IMR-90 (cell line): ENCODE results near the gene TOP2B.

Source experiments
- BHLHE40 ChIP-seq: fragments of 150-350 bp; IDR thresholded peaks from 2 replicates; pipeline ENCODE4 v1.6.1; 2016; ENCODE audit warnings: mild to moderate bottlenecking, low read depth, low read length
- CEBPB ChIP-seq: IDR thresholded peaks from 2 replicates; pipeline ENCODE4 v1.6.1; 2012; ENCODE audit warnings: low read depth, low read length, improper control_type of control experiment
- FOS ChIP-seq: fragments of 150-350 bp; IDR thresholded peaks from 2 replicates; pipeline ENCODE4 v1.6.1; 2016; ENCODE audit warnings: low read depth, low read length
- MAFK ChIP-seq: IDR thresholded peaks from 2 replicates; pipeline ENCODE4 v1.6.1; 2012; ENCODE audit warnings: low read depth, low read length, improper control_type of control experiment
- MAZ ChIP-seq: IDR thresholded peaks from 2 replicates; pipeline ENCODE4 v1.6.1; 2012; ENCODE audit warnings: low read depth, mild to moderate bottlenecking, low read length, improper control_type of control experiment, moderate library complexity, borderline replicate concordance
- POLR2A ChIP-seq: IDR thresholded peaks from 2 replicates; pipeline ENCODE4 v1.6.1; 2012; ENCODE audit warnings: mild to moderate bottlenecking, low read depth, low read length
- RCOR1 ChIP-seq: IDR thresholded peaks from 2 replicates; pipeline ENCODE4 v1.6.1; 2012; ENCODE audit warnings: mild to moderate bottlenecking, low read length, improper control_type of control experiment; ENCODE audit not compliant: insufficient replicate concordance
- SMC3 ChIP-seq: fragments of 150-350 bp; IDR thresholded peaks from 2 replicates; pipeline ENCODE4 v1.6.1; 2016; ENCODE audit warnings: low read depth, mild to moderate bottlenecking, antibody characterized with exemption, low read length, moderate library complexity
- TF ChIP-seq, protein P1 (sequence below): conservative IDR thresholded peaks from 2 replicates; pipeline ENCODE4 v1.5.1; 2012; ENCODE audit warnings: mild to moderate bottlenecking, low read depth, low read length, improper control_type of control experiment
- TF ChIP-seq, protein P2 (sequence below): fragments of 150-350 bp; IDR thresholded peaks from 2 replicates; pipeline ENCODE4 v1.6.1; 2017; ENCODE audit warnings: mild to moderate bottlenecking, antibody characterized with exemption, low read length, low read depth

DNA sequence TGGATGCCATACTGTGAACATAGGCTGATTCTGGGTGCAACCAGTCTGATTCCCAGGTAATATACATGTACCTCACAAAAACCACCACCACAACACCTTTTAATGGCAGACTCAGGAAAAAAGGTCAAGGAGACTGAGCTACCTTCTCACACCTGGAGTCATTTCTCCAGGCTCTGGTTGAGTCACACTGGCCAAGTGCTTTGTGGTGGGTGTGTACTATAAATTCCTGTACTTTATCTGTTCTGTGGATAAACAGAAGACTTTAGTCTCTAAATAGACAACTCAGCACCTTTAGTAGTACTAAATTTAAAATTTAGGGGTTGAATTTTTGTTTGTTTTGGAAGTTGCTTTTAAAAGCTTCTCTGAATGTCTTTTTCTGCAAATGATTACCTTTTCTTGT, 46.7 kb downstream of the TOP2B start:
- TF ChIP-seq, protein P1, sequence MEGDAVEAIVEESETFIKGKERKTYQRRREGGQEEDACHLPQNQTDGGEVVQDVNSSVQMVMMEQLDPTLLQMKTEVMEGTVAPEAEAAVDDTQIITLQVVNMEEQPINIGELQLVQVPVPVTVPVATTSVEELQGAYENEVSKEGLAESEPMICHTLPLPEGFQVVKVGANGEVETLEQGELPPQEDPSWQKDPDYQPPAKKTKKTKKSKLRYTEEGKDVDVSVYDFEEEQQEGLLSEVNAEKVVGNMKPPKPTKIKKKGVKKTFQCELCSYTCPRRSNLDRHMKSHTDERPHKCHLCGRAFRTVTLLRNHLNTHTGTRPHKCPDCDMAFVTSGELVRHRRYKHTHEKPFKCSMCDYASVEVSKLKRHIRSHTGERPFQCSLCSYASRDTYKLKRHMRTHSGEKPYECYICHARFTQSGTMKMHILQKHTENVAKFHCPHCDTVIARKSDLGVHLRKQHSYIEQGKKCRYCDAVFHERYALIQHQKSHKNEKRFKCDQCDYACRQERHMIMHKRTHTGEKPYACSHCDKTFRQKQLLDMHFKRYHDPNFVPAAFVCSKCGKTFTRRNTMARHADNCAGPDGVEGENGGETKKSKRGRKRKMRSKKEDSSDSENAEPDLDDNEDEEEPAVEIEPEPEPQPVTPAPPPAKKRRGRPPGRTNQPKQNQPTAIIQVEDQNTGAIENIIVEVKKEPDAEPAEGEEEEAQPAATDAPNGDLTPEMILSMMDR = no peak
- no peak for TF ChIP-seq POLR2A
- no peak for TF ChIP-seq FOS
- TF ChIP-seq MAFK = no peak
- TF ChIP-seq CEBPB = no peak
- TF ChIP-seq, protein P2, sequence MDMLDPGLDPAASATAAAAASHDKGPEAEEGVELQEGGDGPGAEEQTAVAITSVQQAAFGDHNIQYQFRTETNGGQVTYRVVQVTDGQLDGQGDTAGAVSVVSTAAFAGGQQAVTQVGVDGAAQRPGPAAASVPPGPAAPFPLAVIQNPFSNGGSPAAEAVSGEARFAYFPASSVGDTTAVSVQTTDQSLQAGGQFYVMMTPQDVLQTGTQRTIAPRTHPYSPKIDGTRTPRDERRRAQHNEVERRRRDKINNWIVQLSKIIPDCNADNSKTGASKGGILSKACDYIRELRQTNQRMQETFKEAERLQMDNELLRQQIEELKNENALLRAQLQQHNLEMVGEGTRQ = no peak
- TF ChIP-seq BHLHE40 = no peak
- no peak for TF ChIP-seq MAZ
- no peak for TF ChIP-seq RCOR1
- TF ChIP-seq SMC3 = no peak
